HG02943 (cell line): Measurements from ENCODE around the gene GNB1.
A peak's percentile ranks its signal among the peaks of the same experiment; 100 is the strongest.
"Not testable (repeated sequence)": the region's sequence is repeated elsewhere in the genome, so short reads cannot be mapped to it uniquely, and the experiment has no call there.

ENCODE experiments used
- ATAC-seq: cut with Tn5 transposase; IDR thresholded peaks from one replicate; pipeline ENCODE4 v1.9.1; 2021; ENCODE audit warnings: mild to moderate bottlenecking, low read depth, moderate library complexity; ENCODE audit not compliant: unreplicated experiment

Gene GNB1

DNA sequence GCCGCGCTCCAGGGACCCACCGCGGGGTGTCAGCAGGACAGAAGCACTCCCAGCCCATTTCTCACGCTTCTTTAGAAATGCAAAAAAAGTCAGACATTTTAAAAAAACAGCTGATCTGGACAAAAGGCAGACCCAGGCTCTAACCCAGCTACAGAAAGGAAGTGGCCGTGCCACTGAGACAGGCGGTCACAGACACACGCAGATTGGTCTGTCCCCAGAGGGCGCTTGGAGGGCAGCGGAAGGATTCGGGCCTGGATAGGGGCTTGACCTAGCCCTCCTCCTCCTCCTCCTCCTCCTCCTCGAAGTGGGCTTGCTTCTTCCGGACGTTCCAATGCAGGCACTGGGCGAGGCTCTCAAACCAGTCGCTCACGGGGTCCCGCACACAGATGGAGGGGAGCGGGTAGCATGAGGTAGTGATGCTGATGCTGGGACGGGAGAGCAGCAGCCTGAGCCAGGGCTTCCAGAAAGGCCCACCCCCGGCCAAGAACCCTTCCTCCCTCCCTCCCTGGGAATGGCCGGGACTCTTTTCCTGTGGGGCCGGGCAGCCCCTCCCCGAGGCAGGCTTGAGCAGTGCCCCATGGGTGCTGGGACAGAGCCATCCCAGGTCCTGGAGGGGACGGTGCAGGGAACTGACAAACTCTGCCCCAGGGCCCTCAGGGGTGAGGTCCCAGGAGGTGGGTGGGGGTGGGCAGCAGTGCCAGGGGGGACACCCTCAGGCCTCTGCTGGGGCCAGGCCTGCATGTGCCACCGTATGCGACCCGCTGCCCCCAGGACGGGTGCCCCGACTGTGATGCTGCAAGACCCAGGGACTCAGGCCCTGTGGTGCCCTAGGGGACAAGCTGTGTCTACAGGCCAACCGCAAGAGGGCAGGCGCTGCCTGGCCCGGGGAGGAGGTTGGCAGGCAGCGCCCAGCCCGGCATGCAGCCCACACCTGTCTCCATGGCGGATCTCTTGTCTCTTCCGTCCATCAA is 138.0 kb downstream of the GNB1 start:
- ATAC-seq, result no peak

DNA sequence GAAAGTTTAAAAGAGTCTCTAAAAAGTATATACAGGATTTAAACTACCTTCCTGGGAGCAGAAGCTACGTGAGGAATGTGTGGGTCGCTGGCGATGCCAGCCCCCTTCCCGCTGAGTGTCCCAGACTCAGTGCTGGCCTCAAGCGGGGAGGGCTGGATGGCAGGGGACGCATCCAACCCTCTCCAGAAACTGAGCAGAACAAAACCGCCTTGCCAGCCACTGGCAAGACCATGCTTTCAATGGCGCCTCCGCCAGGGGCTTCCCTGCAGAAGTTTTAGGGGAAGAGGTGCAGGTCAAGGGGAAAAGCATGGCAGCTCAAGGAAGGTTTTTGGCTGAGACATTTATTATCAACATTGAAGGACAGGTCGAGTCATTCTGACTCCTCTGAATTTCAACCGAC is 138.7 kb downstream of the GNB1 start:
- ATAC-seq, result no peak

GRCh38 chr1:1749941-1750340 is 140.9 kb downstream of the GNB1 start:
- ATAC-seq, result not testable (repeated sequence)

DNA sequence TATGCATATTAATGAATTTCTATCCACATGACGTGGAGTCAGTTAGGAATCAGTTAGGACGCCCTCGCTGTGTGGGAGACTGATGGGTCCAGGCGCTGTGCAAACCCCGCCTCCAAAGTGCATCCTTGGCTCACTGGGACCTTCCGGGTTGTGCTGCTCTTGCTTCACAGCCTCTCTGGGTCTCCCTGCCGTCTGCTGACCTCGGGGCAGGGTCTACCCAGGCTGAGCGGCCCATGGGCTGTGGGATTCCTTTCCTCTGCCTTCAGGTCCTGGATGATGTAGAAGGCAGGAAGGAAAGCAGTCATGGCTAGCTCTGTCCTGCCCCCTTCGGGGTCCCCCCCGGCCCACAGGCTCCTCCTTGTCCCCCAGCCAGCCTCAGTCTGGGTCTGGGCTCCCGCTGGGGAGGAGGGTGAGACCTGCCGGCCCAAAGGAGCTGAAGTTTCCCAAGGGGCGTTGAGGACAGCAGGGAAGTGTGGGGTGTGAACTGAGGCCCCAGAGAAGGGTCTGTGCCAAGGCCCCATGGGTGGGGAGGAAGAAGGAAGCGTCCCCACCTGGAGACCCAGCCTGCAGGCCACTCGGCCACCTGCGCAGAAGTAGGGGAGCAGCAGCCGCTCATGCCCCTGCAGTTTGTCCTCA is 142.1 kb downstream of the GNB1 start:
- ATAC-seq, result no peak

DNA sequence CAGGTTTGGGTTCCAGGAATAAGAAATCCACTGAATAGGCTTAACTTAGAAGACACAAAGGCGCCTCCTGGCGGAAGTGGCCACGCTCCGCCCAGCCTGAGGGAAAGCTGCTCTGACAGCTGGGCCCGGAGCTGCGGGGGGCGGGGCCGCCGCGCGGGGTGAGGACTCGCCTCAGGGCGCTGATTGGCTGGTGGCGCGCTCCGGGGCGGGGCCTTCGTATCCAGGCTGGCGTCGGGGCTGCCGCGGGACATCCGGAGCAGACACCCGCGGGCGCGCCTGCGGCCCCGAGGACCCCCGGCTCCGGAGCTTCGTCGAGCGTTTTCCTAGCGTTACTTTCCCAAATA is 144.3 kb downstream of the GNB1 start:
- peak; percentile 73 for ATAC-seq

- peak; percentile 51 for ATAC-seq
Observed at GRCh38 chr1:1745651-1746565, 145.0 kb downstream of the GNB1 start.

DNA sequence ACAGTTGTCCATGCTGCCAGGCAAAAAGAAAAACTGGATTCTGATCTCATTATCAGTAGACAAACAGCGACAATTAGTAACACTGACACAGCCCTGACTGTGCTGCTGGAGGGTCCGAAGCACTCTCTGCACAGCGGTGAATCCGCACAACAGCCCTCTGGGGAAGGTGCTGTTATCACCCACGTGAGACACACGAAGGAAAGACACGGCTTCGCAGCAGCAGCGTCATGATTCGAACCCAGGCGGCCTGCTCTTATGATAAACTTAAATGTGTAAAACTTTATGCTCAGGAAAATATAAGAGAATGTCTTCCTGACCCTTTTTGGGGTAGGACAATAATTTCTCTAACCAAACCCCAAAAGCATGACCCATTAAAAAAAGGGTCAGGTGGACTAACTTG is 148.4 kb downstream of the GNB1 start:
- ATAC-seq, result not testable (repeated sequence)

DNA sequence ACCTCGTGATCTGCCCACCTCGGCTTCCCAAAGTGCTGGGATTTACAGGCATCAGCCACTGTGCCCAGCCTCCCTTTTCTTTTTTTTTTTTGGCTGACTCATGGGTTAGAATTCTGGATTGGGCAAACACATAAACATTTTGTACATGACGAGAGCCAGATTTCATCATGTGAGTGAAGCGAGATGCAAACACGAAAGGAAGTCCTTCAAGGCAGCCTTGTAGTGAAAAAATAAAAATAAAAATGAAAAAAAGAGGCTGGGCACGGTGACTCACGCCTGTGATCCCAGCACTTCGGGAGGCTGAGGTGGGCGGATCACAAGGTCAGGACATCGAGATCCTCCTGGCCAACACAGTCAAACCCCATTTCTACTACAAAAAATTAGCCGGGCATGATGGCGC is 149.9 kb downstream of the GNB1 start:
- ATAC-seq, result not testable (repeated sequence)

DNA sequence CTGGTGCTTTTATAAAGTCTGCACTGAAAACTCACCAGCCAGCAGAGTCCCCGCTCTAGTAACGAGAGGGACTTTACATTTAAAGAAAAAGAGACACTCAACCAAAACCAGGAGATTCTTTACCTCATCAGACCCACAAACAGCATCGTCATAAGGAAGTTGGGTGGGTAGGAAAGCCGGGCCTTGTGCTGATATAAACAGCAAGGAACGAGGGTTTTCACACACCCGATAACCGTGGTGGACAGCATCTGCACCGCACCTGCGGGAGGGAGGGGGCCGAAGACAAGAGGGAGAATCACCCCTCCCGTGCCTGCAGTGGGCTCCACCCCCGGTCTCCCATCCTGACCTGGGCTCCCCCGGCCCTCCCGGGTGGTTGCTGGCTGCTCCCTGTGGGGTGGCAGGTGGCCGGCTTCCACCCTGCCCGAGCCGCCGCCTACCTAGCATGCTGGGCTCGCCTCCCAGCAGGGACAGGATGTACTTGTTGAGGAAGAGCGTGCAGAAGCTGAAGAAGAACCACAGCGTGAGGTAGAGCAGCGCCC is 152.0 kb downstream of the GNB1 start:
- ATAC-seq, result not testable (repeated sequence)

- ATAC-seq, result not testable (repeated sequence)
Observed at GRCh38 chr1:1737675-1738590, 153.0 kb downstream of the GNB1 start.
